HG02938 (cell line): ENCODE data around the gene PALLD.
"Not testable (repeated sequence)": the region's sequence is repeated elsewhere in the genome, so short reads cannot be mapped to it uniquely, and the experiment has no call there.

Experiments used
- ATAC-seq: cut with Tn5 transposase; IDR thresholded peaks from one replicate; pipeline ENCODE4 v1.9.1; 2021; ENCODE audit warnings: mild to moderate bottlenecking, moderate library complexity; ENCODE audit not compliant: unreplicated experiment

PALLD gene

GRCh38 chr4:168804146-168804545 is 307.3 kb downstream of the PALLD start:
- ATAC-seq: no peak

GRCh38 chr4:168805341-168805740 is 308.5 kb downstream of the PALLD start:
- ATAC-seq: no peak

- ATAC-seq: not testable (repeated sequence)
These were observed 309.4 kb downstream of the PALLD start for GRCh38 chr4:168806247-168806646.

- ATAC-seq: no peak
These were observed 314.4 kb downstream of the PALLD start for GRCh38 chr4:168811207-168811606.

- no peak for ATAC-seq
These were observed 315.2 kb downstream of the PALLD start for GRCh38 chr4:168811786-168812651.

- no peak for ATAC-seq
These were observed 316.0 kb downstream of the PALLD start for GRCh38 chr4:168812806-168813205.

- no peak for ATAC-seq
These were observed 317.0 kb downstream of the PALLD start for GRCh38 chr4:168813890-168814289.

- no peak for ATAC-seq
These were observed 318.8 kb downstream of the PALLD start for GRCh38 chr4:168815379-168816345.

- no peak for ATAC-seq
These were observed 320.5 kb downstream of the PALLD start for GRCh38 chr4:168817370-168817769.

GRCh38 chr4:168822481-168822880 is 325.6 kb downstream of the PALLD start:
- no peak for ATAC-seq

GRCh38 chr4:168825975-168826374 is 329.1 kb downstream of the PALLD start:
- no peak for ATAC-seq

GRCh38 chr4:168826620-168827019 is 329.8 kb downstream of the PALLD start:
- no peak for ATAC-seq

GRCh38 chr4:168830777-168831512 is 334.1 kb downstream of the PALLD start:
- ATAC-seq: no peak

- ATAC-seq: peak; percentile 7
These were observed 334.7 kb downstream of the PALLD start for GRCh38 chr4:168831585-168831918.

GRCh38 chr4:168831919-168832762 is 335.3 kb downstream of the PALLD start:
- ATAC-seq: peak; percentile 71

GRCh38 chr4:168832763-168833575 is 336.1 kb downstream of the PALLD start:
- ATAC-seq: peak; percentile 8

GRCh38 chr4:168833881-168834280 is 337.0 kb downstream of the PALLD start:
- no peak for ATAC-seq

GRCh38 chr4:168835880-168836454 is 339.1 kb downstream of the PALLD start:
- no peak for ATAC-seq

- ATAC-seq: no peak
These were observed 339.6 kb downstream of the PALLD start for GRCh38 chr4:168836490-168836889.
